ENCODE results near the gene EXOC2.

EXOC2 gene

GRCh38 chr6:692858-693722 is at the start of gene EXOC2:
TSS of gene EXOC2 (minus strand) at chr6:693139. CDS start at chr6:637818, 55,321 bp downstream.
- peak; percentile 78 for DNase-seq (ENCODE audit: low spot score)

DNA sequence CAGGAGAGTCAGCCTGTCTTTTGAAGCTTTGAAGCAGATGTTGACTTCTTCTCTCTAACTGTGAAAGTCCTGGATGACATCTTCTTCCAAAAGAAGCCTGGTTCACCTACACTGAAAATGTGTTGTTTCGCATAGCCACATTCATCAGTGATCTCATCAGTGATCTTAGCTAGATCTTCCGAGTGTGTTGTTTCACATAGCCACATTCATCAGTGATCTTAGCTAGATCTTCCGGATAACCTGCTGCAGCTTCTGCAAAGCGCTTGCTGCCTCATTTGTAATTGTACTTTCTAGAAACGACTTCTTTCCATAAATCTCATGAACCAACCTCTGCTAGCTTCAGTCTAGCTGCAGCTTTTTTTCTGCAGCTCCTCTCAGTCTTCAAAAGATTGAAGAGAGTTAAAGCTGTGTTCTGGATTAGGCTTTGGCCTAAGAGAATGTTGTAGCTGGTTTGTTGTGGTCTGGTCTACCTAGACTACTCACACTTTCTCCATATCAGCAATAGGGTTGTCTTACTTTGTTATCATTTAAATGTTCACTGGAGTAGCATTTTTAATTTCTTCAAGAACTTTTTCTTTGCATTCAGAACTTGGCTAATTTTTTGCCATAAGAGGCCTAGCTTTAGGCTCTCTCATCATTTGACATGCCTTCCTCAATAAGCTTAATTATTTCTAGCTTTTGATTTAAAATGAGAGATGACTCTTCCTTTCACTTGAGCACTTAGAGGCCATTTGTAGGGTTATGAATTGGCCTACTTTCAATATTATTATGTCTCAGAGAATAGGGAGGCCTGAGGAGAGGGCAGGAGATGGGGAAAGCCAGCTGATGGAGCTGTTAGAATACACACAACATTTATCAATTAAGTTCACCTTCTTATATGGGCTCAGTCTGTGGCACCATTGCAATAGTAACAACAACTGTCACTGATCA is 48.7 kb upstream of the EXOC2 start:
- DNase-seq (ENCODE audit: low spot score), result no peak

DNA sequence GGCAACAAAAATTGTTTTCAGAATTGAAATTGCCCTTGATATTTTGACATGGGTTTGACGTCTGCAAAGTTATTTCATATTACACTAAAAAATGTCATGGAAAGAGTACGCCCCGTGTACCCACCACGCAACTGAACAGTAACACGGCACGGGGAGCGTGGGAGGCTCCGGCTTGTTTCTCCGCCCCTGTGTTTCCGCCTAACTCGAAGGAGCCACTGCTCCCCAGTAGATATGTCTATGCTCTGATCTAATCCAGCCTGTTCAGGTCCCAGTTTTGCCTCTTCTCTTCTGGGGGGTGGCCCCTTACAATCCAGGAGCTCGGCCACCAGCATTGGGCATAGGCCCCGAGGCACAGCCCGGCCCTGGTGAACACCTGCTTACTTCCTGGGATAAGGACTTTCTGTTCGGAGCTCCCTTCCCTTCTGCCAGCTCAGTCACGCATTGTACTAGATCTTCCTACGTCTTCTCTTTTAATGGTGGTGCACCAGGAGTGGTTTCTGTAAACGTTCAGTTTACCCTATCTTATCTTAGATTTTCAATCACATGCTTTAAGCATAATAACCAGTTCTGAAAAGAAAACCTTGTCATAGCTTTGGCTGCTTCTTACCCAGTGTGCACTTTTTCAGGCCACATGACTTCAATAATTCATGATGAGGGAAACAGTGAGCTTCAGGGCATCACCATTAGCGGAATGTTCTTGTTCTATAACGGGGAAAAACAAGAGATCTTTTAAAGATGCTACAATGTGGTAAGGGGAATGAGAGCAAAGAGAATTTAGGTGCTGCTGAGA is 43.9 kb upstream of the EXOC2 start:
- DNase-seq (ENCODE audit: low spot score), result no peak

DNA sequence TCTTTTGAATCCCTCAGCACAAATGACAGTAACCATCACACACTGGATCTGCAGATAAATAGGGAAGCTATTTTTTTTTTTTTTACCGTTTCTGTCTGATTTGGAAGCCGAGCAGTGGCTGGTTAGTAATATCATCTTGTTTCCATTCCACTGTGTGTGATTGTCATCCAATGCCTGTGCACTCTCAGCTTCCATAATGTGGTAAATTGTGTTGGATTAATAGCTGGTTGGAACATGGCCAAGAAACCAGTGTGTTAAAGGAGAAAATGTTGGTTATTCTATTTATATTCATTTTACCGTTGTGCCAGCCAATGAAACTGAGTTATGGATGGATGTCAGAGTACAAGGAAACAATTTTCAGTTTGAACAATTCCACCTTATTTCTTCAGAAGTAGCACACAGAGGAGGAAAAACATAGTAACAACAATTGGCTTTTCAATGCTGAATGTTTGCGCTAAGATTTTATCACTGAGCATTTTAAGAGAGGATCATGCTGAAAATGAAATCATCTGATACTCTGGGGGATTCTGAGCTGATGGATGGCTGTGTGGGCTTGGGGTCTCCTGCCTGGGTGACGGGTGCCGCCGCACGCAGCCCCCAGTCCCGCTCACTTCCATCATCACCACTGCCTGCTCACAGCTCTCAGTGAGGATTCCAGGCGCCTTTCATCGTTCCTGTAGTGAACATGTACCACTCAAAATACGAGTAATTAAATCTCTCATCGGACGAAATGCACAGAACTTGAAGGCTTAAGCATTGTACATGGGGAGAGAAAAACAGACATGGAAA is 40.7 kb upstream of the EXOC2 start:
- DNase-seq (ENCODE audit: low spot score), result no peak

GRCh38 chr6:731924-732323 is 39.0 kb upstream of the EXOC2 start:
- no peak for DNase-seq (ENCODE audit: low spot score)

DNA sequence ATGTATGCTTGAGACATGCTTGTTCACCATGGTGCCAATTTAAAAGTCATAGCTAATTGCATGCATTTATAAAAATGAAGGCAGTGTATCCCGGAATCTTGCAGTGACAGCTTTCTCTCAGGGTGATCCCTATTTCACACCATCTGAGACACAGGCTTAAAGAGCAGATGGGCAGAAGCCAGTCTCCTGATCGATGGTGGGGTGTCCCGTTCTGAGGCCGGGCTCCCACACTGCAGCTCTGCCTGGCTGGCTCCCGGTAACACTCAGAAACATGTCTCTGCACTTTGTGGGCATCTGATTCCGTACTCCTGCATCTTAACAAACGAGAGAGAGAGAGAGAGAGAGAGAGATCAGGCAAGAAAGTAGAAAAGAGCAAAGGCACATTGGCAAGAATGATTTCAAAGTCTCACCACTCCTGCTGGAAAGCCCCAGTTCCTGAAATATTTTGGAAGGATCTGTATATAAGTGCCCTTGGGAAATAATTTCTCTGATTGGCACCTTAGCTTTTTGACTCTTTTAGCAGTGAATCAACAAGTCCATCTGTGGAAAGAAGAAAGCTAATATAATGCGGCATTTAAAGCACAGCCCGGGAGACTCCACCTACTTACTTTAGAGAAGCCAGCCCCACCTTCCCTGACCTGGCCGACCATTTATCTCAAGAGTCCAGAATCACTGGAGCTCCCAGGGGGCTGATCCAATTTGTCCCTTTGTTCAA is 36.8 kb upstream of the EXOC2 start:
- DNase-seq (ENCODE audit: low spot score), result no peak

DNA sequence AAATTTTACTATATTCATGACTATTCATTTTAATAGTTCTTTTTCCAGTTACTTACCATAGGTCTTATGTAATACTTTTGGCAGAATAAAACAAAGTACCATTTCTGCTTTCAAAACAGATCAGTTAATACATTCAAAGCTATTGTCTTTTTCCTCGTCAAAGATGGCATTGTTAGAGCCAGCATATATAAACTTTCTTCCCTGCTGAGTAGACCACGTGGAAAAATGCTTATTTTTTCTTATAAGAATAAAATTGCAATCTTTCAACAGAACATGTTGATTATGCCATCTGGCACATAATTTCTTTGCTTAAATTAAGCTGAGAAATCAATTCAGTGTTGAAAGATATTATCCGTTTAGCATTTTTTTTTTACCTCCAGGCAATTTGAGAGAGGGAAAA is 34.9 kb upstream of the EXOC2 start:
- no peak for DNase-seq (ENCODE audit: low spot score)

- no peak for DNase-seq (ENCODE audit: low spot score)
These were observed 30.6 kb upstream of the EXOC2 start for GRCh38 chr6:723540-723939.

DNA sequence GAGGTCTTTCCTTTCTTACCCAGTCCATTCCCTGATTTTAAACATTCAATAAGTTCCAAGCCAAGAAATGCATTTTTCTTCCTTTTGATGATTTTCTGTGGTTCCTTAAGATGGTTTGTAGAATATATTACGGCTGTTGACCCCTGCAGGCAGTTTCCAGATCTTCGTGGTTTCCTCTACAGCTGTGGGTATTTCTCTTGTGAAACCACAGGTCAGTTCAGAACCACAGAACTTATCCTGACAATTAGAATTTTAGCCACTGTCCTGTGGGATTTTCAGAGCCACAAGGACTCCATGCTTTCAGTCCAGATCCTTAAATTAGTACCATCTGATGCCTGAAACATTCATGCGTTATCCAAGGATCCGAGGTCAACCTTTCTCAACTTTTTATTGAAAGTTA is 29.7 kb upstream of the EXOC2 start:
- no peak for DNase-seq (ENCODE audit: low spot score)

DNA sequence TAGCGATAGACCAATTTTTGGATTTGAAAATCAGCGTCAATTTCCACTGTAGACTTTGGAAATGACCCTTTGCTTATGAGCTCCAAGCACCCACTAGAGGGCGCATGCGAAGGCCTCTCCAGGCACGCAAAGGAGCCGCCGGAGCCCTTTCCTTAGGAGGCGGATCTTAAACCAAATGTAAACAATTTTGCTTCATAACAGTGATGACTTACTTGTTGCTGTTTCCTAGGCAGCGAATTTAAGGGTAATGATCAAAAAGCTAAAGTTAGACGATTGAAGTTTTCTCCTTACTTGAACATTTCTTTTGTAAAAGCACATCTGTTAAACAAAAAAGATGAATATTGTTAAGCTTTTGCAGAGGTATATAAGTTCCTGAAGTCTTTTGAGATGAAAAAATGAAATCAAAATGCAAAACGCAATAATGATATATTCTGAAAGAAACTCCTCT is 29.2 kb upstream of the EXOC2 start:
- DNase-seq (ENCODE audit: low spot score), result peak; percentile 81

- DNase-seq (ENCODE audit: low spot score), result no peak
These were observed 25.4 kb upstream of the EXOC2 start for GRCh38 chr6:718345-718744.

DNA sequence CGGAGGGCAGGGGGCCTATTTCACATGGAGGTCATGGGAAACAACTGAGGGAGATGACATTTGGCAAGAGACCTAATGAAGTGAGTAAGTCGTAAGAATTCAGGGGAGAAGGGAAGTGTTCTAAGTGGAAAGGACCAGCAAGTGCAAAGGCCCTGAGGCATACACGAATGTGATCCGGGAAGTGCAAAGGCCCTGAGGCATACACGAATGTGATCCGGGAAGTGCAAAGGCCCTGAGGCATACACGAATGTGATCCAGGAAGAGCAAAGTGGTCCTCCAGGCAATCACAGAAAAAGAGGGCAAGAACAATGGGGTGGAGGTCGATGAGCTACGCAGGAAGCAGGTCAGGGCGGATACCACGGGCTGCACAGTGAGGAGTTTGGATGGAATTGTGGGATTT is 24.2 kb upstream of the EXOC2 start:
- DNase-seq (ENCODE audit: low spot score), result no peak

- DNase-seq (ENCODE audit: low spot score), result no peak
These were observed 23.0 kb upstream of the EXOC2 start for GRCh38 chr6:715709-716491.

DNA sequence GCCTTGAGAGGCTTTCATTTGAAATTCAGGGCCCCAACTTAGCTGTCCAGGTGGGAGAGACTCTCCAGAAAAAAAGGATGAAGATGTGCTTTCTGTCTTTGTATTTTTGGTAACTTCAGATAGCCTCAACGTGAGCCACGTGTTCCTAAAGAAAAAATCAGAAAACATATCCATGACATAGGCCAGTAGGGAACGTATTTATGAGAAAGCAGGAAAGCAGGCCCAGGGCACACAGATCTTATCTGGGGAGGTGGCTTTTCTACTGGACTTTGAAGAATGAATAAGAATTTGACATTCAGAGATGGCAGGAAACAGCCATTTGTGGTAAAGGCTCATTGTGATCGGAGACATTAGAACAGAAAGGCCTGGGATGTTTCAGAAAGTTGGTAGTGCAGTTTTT is 21.2 kb upstream of the EXOC2 start:
- DNase-seq (ENCODE audit: low spot score), result no peak

DNA sequence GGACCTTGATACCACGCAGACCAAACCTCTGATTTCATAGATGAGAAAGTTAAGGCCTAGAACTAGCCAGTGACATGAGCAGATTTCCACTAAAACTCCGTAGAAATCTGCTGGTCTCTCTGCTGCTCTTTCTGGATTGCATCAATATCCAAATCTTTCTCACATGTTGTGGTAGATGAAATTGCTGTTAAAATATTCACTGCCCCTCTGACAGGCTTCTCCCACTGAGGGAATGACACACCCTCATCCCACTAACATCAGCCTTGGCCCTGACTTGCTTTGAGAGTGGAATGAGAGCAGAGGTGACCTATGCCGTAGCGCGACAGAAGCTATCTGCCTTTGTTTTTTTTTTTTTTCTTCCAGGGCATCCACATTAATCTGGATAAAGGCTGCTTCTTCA is 20.4 kb upstream of the EXOC2 start:
- no peak for DNase-seq (ENCODE audit: low spot score)

DNA sequence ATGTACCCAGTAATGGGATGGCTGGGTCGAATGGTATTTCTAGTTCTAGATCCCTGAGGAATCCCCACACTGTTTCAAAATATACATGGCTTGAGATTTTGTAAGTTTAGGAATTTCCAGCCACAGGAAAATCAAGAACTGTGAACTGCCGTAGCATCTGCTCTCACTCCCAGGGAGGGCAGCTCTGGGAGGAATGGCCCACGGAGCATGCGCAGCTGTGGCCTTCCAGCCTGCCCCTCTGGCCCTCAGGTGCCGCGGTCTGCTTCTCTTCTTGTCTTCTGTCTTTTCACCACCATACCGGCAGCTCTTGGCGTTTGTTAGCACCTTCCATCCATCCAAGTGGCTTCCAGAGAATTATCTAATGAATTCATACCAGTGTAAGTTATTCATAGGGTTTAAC is 19.9 kb upstream of the EXOC2 start:
- no peak for DNase-seq (ENCODE audit: low spot score)

DNA sequence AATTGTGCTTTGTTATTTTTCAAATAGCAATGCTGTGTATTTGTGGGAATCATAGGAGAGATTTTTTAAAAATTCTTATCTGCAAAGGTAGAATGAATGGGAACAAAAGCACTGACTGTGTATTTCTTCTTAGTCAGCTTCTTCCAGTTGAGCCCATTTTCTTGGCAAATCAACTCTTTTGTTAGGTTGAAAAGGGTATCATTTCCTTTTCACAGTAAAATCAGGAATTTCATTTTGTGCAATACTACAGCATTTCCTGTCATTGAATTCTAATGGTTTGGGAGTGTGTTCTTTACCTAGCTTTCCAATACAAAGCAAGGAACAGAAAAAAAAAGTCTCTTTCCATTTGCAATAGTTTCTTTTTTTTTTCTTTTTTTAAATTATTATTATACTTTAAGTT is 19.0 kb upstream of the EXOC2 start:
- DNase-seq (ENCODE audit: low spot score), result no peak

DNA sequence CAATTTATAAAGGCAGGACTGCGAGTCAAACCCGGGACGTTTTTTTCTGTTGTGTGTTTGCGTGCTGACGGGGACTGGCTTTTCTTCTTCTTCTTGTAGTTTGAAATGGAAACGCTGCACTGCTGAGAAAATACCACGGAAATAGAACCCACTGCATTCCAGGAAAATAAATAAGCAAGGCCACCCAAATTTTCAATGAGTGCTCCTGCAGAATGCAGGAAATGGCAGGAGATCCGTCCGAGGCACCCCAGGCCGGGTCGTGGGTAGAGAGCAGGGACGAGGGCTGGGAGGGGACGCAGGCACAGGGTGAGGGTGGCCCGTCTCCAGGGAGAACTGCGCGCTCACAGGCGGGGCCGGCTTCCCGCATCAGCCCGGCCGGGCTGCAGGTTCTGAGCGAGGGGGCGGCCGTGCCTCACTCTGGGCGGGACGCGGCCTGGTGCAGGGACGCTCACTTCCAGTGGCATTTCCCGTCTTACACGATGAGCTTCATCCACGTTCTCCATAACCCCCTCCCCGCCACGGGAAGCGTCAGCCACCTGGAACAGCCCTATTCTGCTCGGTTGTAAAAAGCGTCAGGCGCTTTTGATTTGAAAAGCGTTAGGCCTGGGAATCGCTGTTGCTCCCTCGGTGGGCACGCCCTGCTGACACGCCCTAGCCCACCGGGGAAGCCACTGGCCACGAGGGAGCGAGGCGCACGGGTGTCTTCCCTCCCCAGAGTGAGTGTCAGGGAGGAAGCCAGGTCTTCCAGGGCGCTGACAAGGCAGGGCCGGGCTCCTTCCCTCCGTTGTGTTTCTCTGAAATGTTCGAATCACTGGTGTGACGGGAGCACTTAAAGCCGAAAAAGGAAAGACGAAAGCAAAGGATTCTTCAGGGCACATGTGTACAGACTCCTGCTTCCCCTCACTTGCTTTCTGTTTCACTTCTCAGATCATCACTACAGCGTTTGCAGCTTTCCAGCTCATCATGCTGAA is 17.9 kb upstream of the EXOC2 start:
- DNase-seq (ENCODE audit: low spot score), result peak; percentile 78

All from hepatic stellate cell (primary cell).